GM12878 (cell line): Measurements from ENCODE around the gene DNHD1.

Source experiments
- CBX3 ChIP-seq: fragments of 200-600 bp; sonication (generic); IDR thresholded peaks from 2 replicates; pipeline ENCODE4 v1.6.1; 2016; ENCODE audit warnings: low read depth, borderline replicate concordance
- EZH2 ChIP-seq: IDR thresholded peaks from 2 replicates; pipeline ENCODE4 v1.6.1; 2012; ENCODE audit warnings: low read depth, mild to moderate bottlenecking, control low read depth, inconsistent platforms, low read length, borderline replicate concordance; ENCODE audit not compliant: control insufficient read depth
- GABPA ChIP-seq: IDR thresholded peaks from 2 replicates; pipeline ENCODE4 v1.6.1; 2014; ENCODE audit warnings: antibody characterized with exemption, low read depth, mild to moderate bottlenecking, inconsistent platforms
- NFXL1 ChIP-seq: fragments of 450-650 bp; IDR thresholded peaks from 2 replicates; pipeline ENCODE4 v1.6.1; 2017; ENCODE audit warnings: antibody characterized with exemption, mild to moderate bottlenecking, borderline replicate concordance
- POLR2A ChIP-seq: IDR thresholded peaks from 2 replicates; pipeline ENCODE4 v1.6.1; 2011; ENCODE audit warnings: low read depth, mild to moderate bottlenecking, low read length
- POLR2AphosphoS2 ChIP-seq: IDR thresholded peaks from 2 replicates; pipeline ENCODE4 v1.6.1; 2011; ENCODE audit warnings: low read depth, mild to moderate bottlenecking, low read length, improper control_type of control experiment, moderate library complexity
- RBBP5 ChIP-seq: fragments of 200-600 bp; sonication (generic); conservative IDR thresholded peaks from 2 replicates; pipeline ENCODE4 v1.6.1; 2016
- SIN3A ChIP-seq: IDR thresholded peaks from 2 replicates; pipeline ENCODE4 v1.6.1; 2012; ENCODE audit warnings: low read depth, low read length, improper control_type of control experiment
- SREBF1 ChIP-seq: IDR thresholded peaks from 2 replicates; pipeline ENCODE4 v1.6.1; 2012; ENCODE audit warnings: mild to moderate bottlenecking, low read length
- SRF ChIP-seq, 2 experiments: IDR thresholded peaks; 2 replicates each; pipeline ENCODE4 v1.6.1; 2011; ENCODE audit warnings: low read depth in 2 of 2, low read length in 2 of 2, mild to moderate bottlenecking in 1 of 2, moderate library complexity in 1 of 2
- ZNF207 ChIP-seq: fragments of 450-650 bp; IDR thresholded peaks from 2 replicates; pipeline ENCODE4 v1.6.1; 2014; ENCODE audit warnings: antibody characterized with exemption, mild to moderate bottlenecking, borderline replicate concordance
- TF ChIP-seq, protein P1 (sequence below), 3 experiments: IDR thresholded peaks in 2 of 3; conservative IDR thresholded peaks in 1 of 3; 2 replicates each; pipeline ENCODE4 v1.5.1; 2011; ENCODE audit warnings: low read depth in 3 of 3, low read length in 3 of 3, mild to moderate bottlenecking in 3 of 3, control low read depth in 2 of 3, moderate library complexity in 2 of 3, inconsistent platforms in 1 of 3, mixed read lengths in 1 of 3; ENCODE audit not compliant: control insufficient read depth in 2 of 3, insufficient read depth in 1 of 3; ENCODE audit errors: extremely low read depth in 1 of 3
- TF ChIP-seq, protein P2 (sequence below): IDR thresholded peaks from 2 replicates; pipeline ENCODE4 v1.6.1; 2011; ENCODE audit warnings: borderline replicate concordance, low read depth, mild to moderate bottlenecking, moderate library complexity, low read length; ENCODE audit not compliant: insufficient read depth, poor library complexity, severe bottlenecking
- TF ChIP-seq, protein P3 (sequence below): IDR thresholded peaks from 2 replicates; pipeline ENCODE4 v1.6.1; 2011; ENCODE audit warnings: low read depth, mild to moderate bottlenecking, low read length, moderate library complexity, borderline replicate concordance; ENCODE audit errors: extremely low read depth

DNA sequence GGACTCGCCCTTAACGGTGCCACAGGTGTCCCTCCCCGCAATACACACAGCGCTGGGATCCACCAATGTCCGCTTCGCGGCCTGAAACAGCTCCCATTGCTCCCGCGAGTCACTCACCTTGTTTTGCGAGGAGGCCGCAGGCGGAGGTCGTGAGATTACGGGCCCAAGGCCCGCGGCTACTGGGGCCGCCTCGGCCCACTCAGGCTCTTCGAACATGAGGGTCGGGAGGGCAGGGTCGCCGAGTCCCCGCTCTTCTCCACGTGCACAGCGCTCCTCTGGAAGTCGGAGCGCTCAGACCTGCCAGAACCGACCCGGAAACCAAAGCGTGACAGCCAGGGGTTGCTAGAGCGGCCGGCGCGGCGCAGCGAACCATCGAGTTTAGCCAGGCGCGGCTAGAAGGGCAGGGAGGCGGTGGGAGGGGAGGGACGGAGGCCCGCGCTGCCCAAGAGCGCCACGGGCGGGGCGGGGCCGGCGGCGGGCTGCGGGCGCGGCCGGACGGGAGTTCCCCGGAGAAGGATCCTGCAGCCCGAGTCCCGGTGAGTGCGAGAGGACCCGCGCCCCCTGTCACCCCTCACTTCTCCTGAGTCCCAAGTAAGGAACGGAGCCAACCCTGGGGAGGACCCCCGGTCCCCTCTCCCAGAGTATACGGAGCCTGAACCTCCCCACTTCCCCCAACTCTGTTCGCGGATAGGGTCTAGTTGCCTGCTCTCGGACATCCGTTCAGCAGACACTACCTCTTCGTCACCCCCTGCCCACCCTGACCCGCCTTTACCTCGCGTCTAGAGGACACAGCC, 106.4 kb downstream of the DNHD1 start, which contains the start of the genes ILK and RRP8:
- TF ChIP-seq, protein P1, sequence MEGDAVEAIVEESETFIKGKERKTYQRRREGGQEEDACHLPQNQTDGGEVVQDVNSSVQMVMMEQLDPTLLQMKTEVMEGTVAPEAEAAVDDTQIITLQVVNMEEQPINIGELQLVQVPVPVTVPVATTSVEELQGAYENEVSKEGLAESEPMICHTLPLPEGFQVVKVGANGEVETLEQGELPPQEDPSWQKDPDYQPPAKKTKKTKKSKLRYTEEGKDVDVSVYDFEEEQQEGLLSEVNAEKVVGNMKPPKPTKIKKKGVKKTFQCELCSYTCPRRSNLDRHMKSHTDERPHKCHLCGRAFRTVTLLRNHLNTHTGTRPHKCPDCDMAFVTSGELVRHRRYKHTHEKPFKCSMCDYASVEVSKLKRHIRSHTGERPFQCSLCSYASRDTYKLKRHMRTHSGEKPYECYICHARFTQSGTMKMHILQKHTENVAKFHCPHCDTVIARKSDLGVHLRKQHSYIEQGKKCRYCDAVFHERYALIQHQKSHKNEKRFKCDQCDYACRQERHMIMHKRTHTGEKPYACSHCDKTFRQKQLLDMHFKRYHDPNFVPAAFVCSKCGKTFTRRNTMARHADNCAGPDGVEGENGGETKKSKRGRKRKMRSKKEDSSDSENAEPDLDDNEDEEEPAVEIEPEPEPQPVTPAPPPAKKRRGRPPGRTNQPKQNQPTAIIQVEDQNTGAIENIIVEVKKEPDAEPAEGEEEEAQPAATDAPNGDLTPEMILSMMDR (IDR thresholded peaks at IDR 0.05 in 2 of 3, conservative IDR thresholded peaks at IDR 0.05 in 1 of 3; ENCODE audit: control insufficient read depth in 2 of 3, extremely low read depth in 1 of 3, insufficient read depth in 1 of 3, low read depth in 3 of 3, low read length in 3 of 3): peak in 1 of 3 experiments; percentile 1; a peak in 1 of 6 replicates
- TF ChIP-seq SREBF1 (no peak), POLR2A (peak; percentile 94), SRF (IDR thresholded peaks at IDR 0.05; ENCODE audit: low read depth in 2 of 2, low read length in 2 of 2) (no peak), NFXL1 (no peak), EZH2 (no peak), ZNF207 (peak; percentile 46; the same call in 1 of the 2 replicates), CBX3 (no peak), SIN3A (peak; percentile 90), POLR2AphosphoS2 (no peak), GABPA (peak; percentile 70), RBBP5 (no peak)
- TF ChIP-seq, protein P2, sequence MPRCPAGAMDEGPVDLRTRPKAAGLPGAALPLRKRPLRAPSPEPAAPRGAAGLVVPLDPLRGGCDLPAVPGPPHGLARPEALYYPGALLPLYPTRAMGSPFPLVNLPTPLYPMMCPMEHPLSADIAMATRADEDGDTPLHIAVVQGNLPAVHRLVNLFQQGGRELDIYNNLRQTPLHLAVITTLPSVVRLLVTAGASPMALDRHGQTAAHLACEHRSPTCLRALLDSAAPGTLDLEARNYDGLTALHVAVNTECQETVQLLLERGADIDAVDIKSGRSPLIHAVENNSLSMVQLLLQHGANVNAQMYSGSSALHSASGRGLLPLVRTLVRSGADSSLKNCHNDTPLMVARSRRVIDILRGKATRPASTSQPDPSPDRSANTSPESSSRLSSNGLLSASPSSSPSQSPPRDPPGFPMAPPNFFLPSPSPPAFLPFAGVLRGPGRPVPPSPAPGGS: peak; percentile 86
- TF ChIP-seq, protein P3, sequence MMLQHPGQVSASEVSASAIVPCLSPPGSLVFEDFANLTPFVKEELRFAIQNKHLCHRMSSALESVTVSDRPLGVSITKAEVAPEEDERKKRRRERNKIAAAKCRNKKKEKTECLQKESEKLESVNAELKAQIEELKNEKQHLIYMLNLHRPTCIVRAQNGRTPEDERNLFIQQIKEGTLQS: no peak
